Heart left ventricle (tissue), 16 donors: Measurements from ENCODE around the gene PTBP1. TPM values are rescaled to one million over a fixed set of nuclear protein-coding genes. Genes with fewer than 3 reads are reported as not detected.
"Not testable (repeated sequence)": the region's sequence is repeated elsewhere in the genome, so short reads cannot be mapped to it uniquely, and the experiment has no call there.

Experiments used
- ATAC-seq, 4 donors: fragments of 200-7000 bp; cut with Tn5 transposase; one replicate each; pipeline ENCODE4 v1.9.1; 2020 to 2022; ENCODE audit warnings: moderate library complexity in 4 of 4, mild to moderate bottlenecking in 3 of 4, moderate number of reproducible peaks in 1 of 4
- DNase-seq, 5 donors: peaks; one replicate each; pipeline ENCODE4 v3.0.0-alpha.2; 2020
- H3K27ac ChIP-seq, 12 donors: fragments of 200-600 bp; sonication (generic) in 4 of 12; one replicate each; pipeline versions ENCODE4 v1.5.0 to v1.8.0; 2016 to 2022; ENCODE audit warnings: mild to moderate bottlenecking in 2 of 12
- H3K27me3 ChIP-seq, 9 donors: fragments of 200-600 bp; sonication (generic) in 2 of 9; one replicate each; pipeline versions ENCODE4 v1.5.1 to v1.8.0; 2016 to 2022; ENCODE audit warnings: mild to moderate bottlenecking in 3 of 9
- H3K36me3 ChIP-seq, 9 donors: fragments of 200-600 bp; sonication (generic) in 2 of 9; one replicate each; pipeline versions ENCODE4 v1.5.0 to v1.8.0; 2018 to 2022; ENCODE audit warnings: mild to moderate bottlenecking in 2 of 9
- H3K4me1 ChIP-seq, 12 donors: fragments of 200-600 bp; sonication (generic) in 4 of 12; one replicate each; pipeline versions ENCODE4 v1.5.0 to v1.8.0; 2016 to 2022; ENCODE audit warnings: mild to moderate bottlenecking in 3 of 12
- H3K4me3 ChIP-seq, 12 donors: fragments of 200-600 bp; sonication (generic) in 4 of 12; one replicate each; pipeline versions ENCODE4 v1.5.0 to v1.8.0; 2017 to 2022; ENCODE audit warnings: mild to moderate bottlenecking in 9 of 12, moderate library complexity in 4 of 12
- H3K9me3 ChIP-seq, 12 donors: fragments of 200-600 bp; sonication (generic) in 4 of 12; one replicate each; pipeline versions ENCODE4 v1.5.0 to v1.8.0; 2016 to 2022; ENCODE audit warnings: mild to moderate bottlenecking in 1 of 12
- POLR2A ChIP-seq, 2 donors: fragments of 450-650 bp; IDR thresholded peaks; one replicate each; pipeline ENCODE4 v1.6.1; 2017; ENCODE audit warnings: antibody characterized with exemption in 2 of 2, mild to moderate bottlenecking in 2 of 2, moderate library complexity in 2 of 2
- whole genome bisulfite sequencing, 4 donors: extraction: QIAGEN DNeasy Blood & Tissue Kit in 2 of 4; methylation state at CpG; one replicate each; pipeline versions ENCODE4 v1.1.5 to v1.1.7; 2013 to 2018; 5-methylcytosine and 5-hydroxymethylcytosine counted together
- intact Hi-C, 10 donors: fragments of 100-400 bp; cut with DNase I; formaldehyde crosslinking; loops; one replicate each; pipeline versions ENCODE4 v1.11.1 to v1.14.2; 2022
- polyA plus RNA-seq, 2 donors: library from polyadenylated mRNA; stranded (reverse); fragments of 200-250 nt; gene quantifications; one replicate each; pipeline ENCODE4 v1.2.3, GENCODE V29; 2013
- total RNA-seq, 9 donors: library from RNA; depleted of rRNA in 2 of 9; stranded (reverse); fragments of >200 nt in 2 of 9; fragmentation: NEBNext Ultra II Directional in 3 of 9; extraction: Animal tissue kit (Norgen Biotek cat#: 25700) in 3 of 9; gene quantifications; one replicate each; pipeline versions ENCODE4 v1.1.0 to v1.2.4, GENCODE V29; 2016 to 2023
- TF ChIP-seq, protein P1 (sequence below), 12 donors: fragments of 200-600 bp; sonication (generic) in 4 of 12; IDR thresholded peaks; one replicate each; pipeline versions ENCODE4 v1.5.0 to v1.8.0; 2018 to 2022; ENCODE audit warnings: antibody characterized with exemption in 12 of 12, mild to moderate bottlenecking in 5 of 12
- donor health status: ischemic (EF 13 %, LVEDD 7.1; RV severe dilation, severe dysfunction).
- donor health status: healthy with polysubstance abuse.
- donor health status: DM: no; HTN: yes; CAD: no.
- donor health status: DM: no; HTN: no; CAD: no.
- donor health status: ischemic (EF 25% LVEDD 6.9; RV normal size, moderate dysfunction).
- donor health status: ischemic (EF 25% LVEDD 5.7; RV mildly dilated, moderate dysfunction).
- donor health status: healthy.
- donor health status: DM: yes; HTN: yes; CAD: no.
- donor health status: ischemic (EF 35%, LVEDD 5.7; RV mildly dilated, moderate dysfunction).
- donor health status: nonischemic (EF 11% LVEDD 7.7; RV severe dilation, severe dysfunction).
- donor health status: DM: yes; HTN: yes; CAD: no.
- donor health status: PGD.
- donor health status: ischemic (EF 29% LVEDD 5.4; RV normal size, mild dysfunction).
- donor health status: nonischemic (EF 23%, LVEDD 6.1; RV moderate dilation, normal function).

PTBP1 gene
- total and polyA plus RNA-seq, 11 donors = 39.2 to 144 (median 55.1) TPM

DNA sequence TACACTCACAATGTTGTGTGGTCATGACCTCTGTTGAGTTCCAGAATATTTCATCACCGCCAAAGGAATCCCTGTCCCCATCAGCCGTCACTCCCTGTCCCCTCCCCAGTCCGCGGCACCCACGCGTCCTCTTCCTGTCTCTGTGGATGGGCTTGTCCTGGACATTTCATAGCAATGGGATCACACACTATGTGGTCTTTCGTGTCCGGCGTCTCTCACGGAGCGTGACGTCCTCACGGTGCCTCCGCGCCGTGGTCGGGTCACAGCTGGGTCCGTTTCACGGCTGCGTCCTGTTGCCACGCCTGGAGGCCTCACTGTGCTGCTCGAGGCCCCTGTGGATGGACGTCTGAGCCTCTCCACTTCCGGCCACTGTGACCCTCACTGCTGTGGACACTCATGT, 37.0 kb downstream of the PTBP1 start:
- Histone ChIP-seq H3K4me3 (no peak overlapping the region), H3K36me3 (no peaks in the 10 kb centered on the region), H3K27ac (no peak overlapping the region), H3K27me3 (peaks cover 0 to 47% (median 6%) of the 10 kb centered on the region in 9 donors), H3K9me3 (no peaks in the 10 kb centered on the region), H3K4me1 (peaks cover 0 to 5% (median 0%) of the 10 kb centered on the region in 12 donors)
- intact Hi-C loops = no loop called here
- TF ChIP-seq POLR2A (IDR thresholded peaks at IDR 0.05) = no peak
- TF ChIP-seq, protein P1, sequence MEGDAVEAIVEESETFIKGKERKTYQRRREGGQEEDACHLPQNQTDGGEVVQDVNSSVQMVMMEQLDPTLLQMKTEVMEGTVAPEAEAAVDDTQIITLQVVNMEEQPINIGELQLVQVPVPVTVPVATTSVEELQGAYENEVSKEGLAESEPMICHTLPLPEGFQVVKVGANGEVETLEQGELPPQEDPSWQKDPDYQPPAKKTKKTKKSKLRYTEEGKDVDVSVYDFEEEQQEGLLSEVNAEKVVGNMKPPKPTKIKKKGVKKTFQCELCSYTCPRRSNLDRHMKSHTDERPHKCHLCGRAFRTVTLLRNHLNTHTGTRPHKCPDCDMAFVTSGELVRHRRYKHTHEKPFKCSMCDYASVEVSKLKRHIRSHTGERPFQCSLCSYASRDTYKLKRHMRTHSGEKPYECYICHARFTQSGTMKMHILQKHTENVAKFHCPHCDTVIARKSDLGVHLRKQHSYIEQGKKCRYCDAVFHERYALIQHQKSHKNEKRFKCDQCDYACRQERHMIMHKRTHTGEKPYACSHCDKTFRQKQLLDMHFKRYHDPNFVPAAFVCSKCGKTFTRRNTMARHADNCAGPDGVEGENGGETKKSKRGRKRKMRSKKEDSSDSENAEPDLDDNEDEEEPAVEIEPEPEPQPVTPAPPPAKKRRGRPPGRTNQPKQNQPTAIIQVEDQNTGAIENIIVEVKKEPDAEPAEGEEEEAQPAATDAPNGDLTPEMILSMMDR (IDR thresholded peaks at IDR 0.05) = no peak
- ATAC-seq (peak in 1 of 4 donors; percentile 53), DNase-seq (no peak)
- 48 to 59% (median 54%) methylated on average over 24 of the region's 24 CpGs for WGBS, 4 donors

DNA sequence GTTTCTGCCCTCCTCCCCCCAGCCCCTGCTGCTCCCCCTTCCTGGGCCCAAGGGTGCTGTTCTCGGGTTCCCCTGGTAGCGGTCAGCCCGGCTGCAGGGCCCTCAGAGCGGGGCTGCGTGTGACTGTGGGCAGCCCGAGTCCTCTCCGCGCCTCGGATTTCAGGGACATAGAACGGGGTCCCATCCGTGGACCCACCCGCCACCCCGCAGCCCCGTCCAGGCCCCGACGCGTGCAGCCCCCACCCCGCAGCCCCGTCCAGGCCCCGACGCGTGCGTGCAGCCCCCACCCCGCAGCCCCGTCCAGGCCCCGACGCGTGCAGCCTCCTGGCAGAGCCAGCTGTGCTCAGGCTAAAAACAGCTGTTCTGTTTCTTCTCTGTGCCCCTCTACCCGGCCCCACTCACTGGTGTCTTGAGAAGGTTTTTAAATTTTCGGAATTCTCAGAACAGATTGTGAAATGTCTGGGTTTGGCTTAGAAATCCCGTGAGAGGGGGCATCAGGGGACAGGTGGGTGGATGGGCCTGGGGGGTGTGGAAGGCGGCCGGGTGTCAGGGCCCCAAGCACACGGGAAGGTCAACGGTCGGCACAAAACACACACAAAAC, 38.1 kb downstream of the PTBP1 start:
- DNase-seq (no peak), ATAC-seq (peak in 2 of 4 donors; percentile 48 to 64)
- TF ChIP-seq, protein P1 (IDR thresholded peaks at IDR 0.05) = no peak
- no peak for TF ChIP-seq POLR2A (IDR thresholded peaks at IDR 0.05)
- intact Hi-C loops = no loop called here
- WGBS, 4 donors = 72 to 80% (median 77%) methylated on average over 31 to 36 of the region's 36 CpGs
- H3K27ac ChIP-seq = no peak overlapping the region
- no peaks in the 10 kb centered on the region for H3K9me3 ChIP-seq
- peaks cover 0 to 40% (median 6%) of the 10 kb centered on the region in 9 donors for H3K27me3 ChIP-seq
- H3K4me3 ChIP-seq = no peak overlapping the region
- no peaks in the 10 kb centered on the region for H3K36me3 ChIP-seq
- peaks cover 0 to 10% (median 0%) of the 10 kb centered on the region in 12 donors for H3K4me1 ChIP-seq

DNA sequence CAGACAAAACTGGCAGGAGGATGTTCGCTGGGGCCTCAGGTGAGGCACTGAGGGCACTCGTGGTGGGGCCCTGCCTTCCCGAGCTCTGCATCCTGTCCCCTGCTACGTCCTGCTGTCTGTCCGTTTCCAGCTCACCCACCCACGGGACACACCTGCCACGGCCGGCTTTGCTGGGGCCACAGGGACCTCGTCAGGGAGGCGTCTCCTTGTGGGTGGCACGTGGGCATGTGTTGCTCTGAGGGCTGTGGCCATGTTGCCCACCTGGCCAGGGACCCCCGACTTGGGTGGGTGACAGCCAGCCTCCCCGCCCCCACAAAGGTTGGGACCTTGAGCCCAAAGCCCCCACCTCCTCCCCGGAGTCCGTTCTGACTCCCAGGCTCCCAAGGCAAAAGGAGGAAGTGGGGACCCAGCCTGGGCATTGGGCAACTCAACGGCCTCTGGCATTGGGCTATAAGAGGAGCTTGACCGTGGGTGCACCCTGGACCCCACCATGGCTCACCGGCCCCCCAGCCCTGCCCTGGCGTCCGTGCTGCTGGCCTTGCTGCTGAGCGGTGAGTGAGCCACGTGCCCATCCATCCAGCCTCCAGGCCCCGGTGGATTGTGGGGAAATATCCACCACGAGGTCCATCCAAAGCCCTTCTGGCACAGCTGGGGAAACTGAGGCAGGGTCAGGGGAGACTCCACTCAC, 43.4 kb downstream of the PTBP1 start, which contains the start of gene PRTN3:
Gene PRTN3 (plus strand): TSS at position 481 of the 688 bp plus-strand sequence. CDS start 10 bp downstream, at position 491.
- no peak within 1 kb of the TSS for H3K4me3 ChIP-seq
- TF ChIP-seq, protein P1 (IDR thresholded peaks at IDR 0.05) = no peak
- no peak for TF ChIP-seq POLR2A (IDR thresholded peaks at IDR 0.05)
- peak in 1 of 4 donors; percentile 41 for ATAC-seq
- no peak for DNase-seq
- 64 to 75% (median 69%) methylated on average over 16 to 24 of the region's 24 CpGs for WGBS, 4 donors
- no peaks in the 10 kb centered on the region for H3K36me3 ChIP-seq
- H3K27ac ChIP-seq = no peak within 1 kb of the TSS
- H3K4me1 ChIP-seq = peaks cover 0 to 25% (median 8%) of the 10 kb centered on the region in 12 donors
- H3K9me3 ChIP-seq = no peaks in the 10 kb centered on the region
- intact Hi-C loops = no loop called here
- peaks cover 8 to 66% (median 20%) of the 10 kb centered on the region in 9 donors for H3K27me3 ChIP-seq

GRCh38 chr19:842802-843179, 45.5 kb downstream of the PTBP1 start:
- Histone ChIP-seq H3K27me3 (peaks cover 11 to 68% (median 27%) of the 10 kb centered on the region in 9 donors), H3K4me1 (peaks cover 0 to 26% (median 8%) of the 10 kb centered on the region in 12 donors)
- H3K4me3 ChIP-seq, ATAC-seq, DNase-seq, H3K9me3 ChIP-seq, H3K36me3 ChIP-seq, H3K27ac ChIP-seq, intact Hi-C loops: not testable (repeated sequence)
- WGBS, 4 donors = 81 to 86% (median 83%) methylated on average over 7 of the region's 7 CpGs
